HFFc6 (cell line): ENCODE data around the gene MFSD2A. TPM values are rescaled to one million over a fixed set of nuclear protein-coding genes. Genes with fewer than 3 reads are reported as not detected.

Experiments used
- DNase-seq: peaks from one replicate; pipeline ENCODE4 v3.0.0-alpha.2; 2018
- H3K27ac Mint-ChIP-seq: 2 replicates; pipeline ENCODE4 v1.8.0; 2020; ENCODE audit warnings: mild to moderate bottlenecking, mixed read lengths
- H3K27me3 Mint-ChIP-seq: 2 replicates; pipeline ENCODE4 v1.8.0; 2021; ENCODE audit warnings: mild to moderate bottlenecking, moderate library complexity, mixed read lengths; ENCODE audit not compliant: insufficient read depth
- H3K36me3 Mint-ChIP-seq: 2 replicates; pipeline ENCODE4 v1.8.0; 2021; ENCODE audit warnings: low read depth, mixed read lengths
- H3K4me1 Mint-ChIP-seq: 2 replicates; pipeline ENCODE4 v1.8.0; 2020; ENCODE audit warnings: low read depth, mixed read lengths
- H3K4me3 Mint-ChIP-seq: 2 replicates; pipeline ENCODE4 v1.8.0; 2020; ENCODE audit warnings: mild to moderate bottlenecking, moderate library complexity, mixed read lengths
- H3K9me3 Mint-ChIP-seq: 2 replicates; pipeline ENCODE4 v1.8.0; 2020; ENCODE audit warnings: mild to moderate bottlenecking, mixed read lengths
- total RNA-seq, 6 experiments: library from RNA; stranded (reverse); fragmentation: NEBNext Ultra II Directional; extraction: Animal tissue kit (Norgen Biotek cat#: 25700); gene quantifications; 2 replicates in 1 of 6; 3 replicates in 5 of 6; pipeline ENCODE4 v1.2.3, GENCODE V29; 2021
- TF ChIP-seq, protein P1 (sequence below): fragments of 200-600 bp; sonication (generic); IDR thresholded peaks from 2 replicates; pipeline ENCODE4 v1.5.0; 2021; ENCODE audit warnings: antibody characterized with exemption, mild to moderate bottlenecking

The MFSD2A gene
- total RNA-seq, 6 experiments from 2014 or later: 3.2 to 4.8 (median 3.5) TPM

DNA sequence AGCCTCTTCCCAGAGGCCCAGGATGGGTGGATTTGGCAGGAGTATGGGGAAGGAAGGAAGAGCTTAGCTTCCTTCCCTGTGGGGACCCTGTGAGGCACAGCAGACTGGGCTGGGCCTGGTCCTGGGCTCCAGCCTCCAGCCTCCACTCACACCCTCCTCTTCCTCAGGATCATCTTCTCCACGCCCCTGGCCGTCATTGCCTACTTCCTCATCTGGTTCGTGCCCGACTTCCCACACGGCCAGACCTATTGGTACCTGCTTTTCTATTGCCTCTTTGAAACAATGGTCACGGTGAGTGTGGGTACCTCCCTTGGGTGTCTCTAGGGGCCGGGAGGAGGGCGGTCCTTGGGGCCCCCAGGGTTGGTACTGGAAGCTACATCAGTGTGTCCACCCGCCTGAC lies 10.1 kb downstream of the MFSD2A start:
- TF ChIP-seq, protein P1, sequence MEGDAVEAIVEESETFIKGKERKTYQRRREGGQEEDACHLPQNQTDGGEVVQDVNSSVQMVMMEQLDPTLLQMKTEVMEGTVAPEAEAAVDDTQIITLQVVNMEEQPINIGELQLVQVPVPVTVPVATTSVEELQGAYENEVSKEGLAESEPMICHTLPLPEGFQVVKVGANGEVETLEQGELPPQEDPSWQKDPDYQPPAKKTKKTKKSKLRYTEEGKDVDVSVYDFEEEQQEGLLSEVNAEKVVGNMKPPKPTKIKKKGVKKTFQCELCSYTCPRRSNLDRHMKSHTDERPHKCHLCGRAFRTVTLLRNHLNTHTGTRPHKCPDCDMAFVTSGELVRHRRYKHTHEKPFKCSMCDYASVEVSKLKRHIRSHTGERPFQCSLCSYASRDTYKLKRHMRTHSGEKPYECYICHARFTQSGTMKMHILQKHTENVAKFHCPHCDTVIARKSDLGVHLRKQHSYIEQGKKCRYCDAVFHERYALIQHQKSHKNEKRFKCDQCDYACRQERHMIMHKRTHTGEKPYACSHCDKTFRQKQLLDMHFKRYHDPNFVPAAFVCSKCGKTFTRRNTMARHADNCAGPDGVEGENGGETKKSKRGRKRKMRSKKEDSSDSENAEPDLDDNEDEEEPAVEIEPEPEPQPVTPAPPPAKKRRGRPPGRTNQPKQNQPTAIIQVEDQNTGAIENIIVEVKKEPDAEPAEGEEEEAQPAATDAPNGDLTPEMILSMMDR: no peak
- Mint-ChIP-seq H3K36me3 (no peaks in the 10 kb centered on the region), H3K27ac (no peak overlapping the region), H3K4me3 (no peak overlapping the region), H3K4me1 (peaks cover 7% of the 10 kb centered on the region), H3K9me3 (no peaks in the 10 kb centered on the region), H3K27me3 (no peaks in the 10 kb centered on the region)
- DNase-seq: no peak

- no peaks in the 10 kb centered on the region for H3K36me3 Mint-ChIP-seq
- H3K27ac Mint-ChIP-seq: no peak overlapping the region
- peaks cover 14% of the 10 kb centered on the region for H3K4me1 Mint-ChIP-seq
- no peaks in the 10 kb centered on the region for H3K9me3 Mint-ChIP-seq
- H3K27me3 Mint-ChIP-seq: peaks cover 3% of the 10 kb centered on the region; the same call in 1 of the 2 replicates
- DNase-seq: peak; percentile 29
- H3K4me3 Mint-ChIP-seq: no peak overlapping the region
- TF ChIP-seq, protein P1: no peak
Measured at GRCh38 chr1:39969048-39969447, 14.1 kb downstream of the MFSD2A start.

- Mint-ChIP-seq H3K36me3 (no peaks in the 10 kb centered on the region), H3K27ac (no peak overlapping the region), H3K9me3 (no peaks in the 10 kb centered on the region), H3K27me3 (peaks cover 3% of the 10 kb centered on the region; the same call in 1 of the 2 replicates), H3K4me1 (peaks cover 14% of the 10 kb centered on the region), H3K4me3 (no peak overlapping the region)
- TF ChIP-seq, protein P1: no peak
- no peak for DNase-seq
Measured at GRCh38 chr1:39969531-39970270, 14.8 kb downstream of the MFSD2A start.

DNA sequence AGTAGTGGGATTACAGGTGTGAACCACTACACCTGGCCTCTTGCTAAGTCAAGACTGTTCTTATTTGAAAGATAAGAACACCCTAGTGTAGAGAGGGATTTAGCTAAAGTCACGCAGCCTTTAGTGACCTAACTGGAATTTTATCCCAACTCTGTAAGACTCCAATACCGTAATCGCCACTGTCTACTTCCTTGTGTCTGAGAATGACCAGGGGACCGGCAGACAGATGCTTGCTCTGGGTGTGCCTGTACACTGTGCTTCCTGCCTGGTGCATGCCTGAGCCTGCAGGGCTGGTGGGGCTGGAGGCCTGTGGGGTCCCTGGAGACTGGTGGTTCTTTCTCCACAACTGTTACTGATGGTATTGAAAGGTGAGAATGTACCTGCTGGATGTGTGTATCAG lies 15.3 kb downstream of the MFSD2A start:
- H3K27me3 Mint-ChIP-seq: peaks cover 3% of the 10 kb centered on the region; the same call in 1 of the 2 replicates
- DNase-seq: no peak
- no peak overlapping the region for H3K4me3 Mint-ChIP-seq
- TF ChIP-seq, protein P1: no peak
- H3K9me3 Mint-ChIP-seq: no peaks in the 10 kb centered on the region
- H3K4me1 Mint-ChIP-seq: peaks cover 14% of the 10 kb centered on the region
- no peak overlapping the region for H3K27ac Mint-ChIP-seq
- H3K36me3 Mint-ChIP-seq: no peaks in the 10 kb centered on the region

DNA sequence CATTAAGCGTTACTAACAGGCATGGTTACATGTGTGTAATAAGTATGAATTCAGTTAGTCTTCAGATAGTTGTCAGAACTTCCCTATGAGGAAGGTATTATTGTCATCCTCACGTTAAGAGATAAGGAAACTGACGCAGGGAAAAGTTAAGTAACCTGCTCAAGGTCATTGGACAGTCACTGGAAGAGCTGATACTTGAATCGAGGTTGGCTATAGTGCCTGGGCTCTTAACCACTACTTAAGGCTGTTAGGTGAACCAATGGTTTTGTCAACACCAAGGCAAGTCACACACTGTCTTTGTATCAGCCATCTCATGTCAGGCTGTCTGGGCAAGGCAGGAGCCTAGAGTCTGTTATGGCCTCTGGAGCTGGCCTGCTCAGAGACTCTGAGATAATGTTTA lies 16.2 kb downstream of the MFSD2A start:
- peaks cover 14% of the 10 kb centered on the region for H3K4me1 Mint-ChIP-seq
- TF ChIP-seq, protein P1: no peak
- no peak for DNase-seq
- H3K27ac Mint-ChIP-seq: no peak overlapping the region
- no peaks in the 10 kb centered on the region for H3K36me3 Mint-ChIP-seq
- H3K27me3 Mint-ChIP-seq: peaks cover 3% of the 10 kb centered on the region; the same call in 1 of the 2 replicates
- H3K9me3 Mint-ChIP-seq: no peaks in the 10 kb centered on the region
- H3K4me3 Mint-ChIP-seq: no peak overlapping the region
